ENCODE measurements around the gene LETM1. TPM values are rescaled to one million over a fixed set of nuclear protein-coding genes. Genes with fewer than 3 reads are reported as not detected.
A peak's percentile ranks its signal among the peaks of the same experiment; 100 is the strongest.

The LETM1 gene
- total and polyA plus RNA-seq, 2 of the 8 experiments (the other 6 are each of a cell fraction or from before 2014, with no cell fraction given) = 19.8 to 50.1 TPM

- TF ChIP-seq HDAC2 (IDR thresholded peaks at IDR 0.05; ENCODE audit: borderline replicate concordance in 1 of 2, low read depth in 2 of 2, low read length in 2 of 2) (no peak), SP2 (IDR thresholded peaks at IDR 0.05; ENCODE audit: low read length) (no peak), SIN3A (conservative IDR thresholded peaks at IDR 0.05 in 1 of 2, IDR thresholded peaks at IDR 0.05 in 1 of 2; ENCODE audit: low read depth in 1 of 2, low read length in 2 of 2) (peak in 1 of 2 experiments; percentile 48; a peak in 1 of 4 replicates), TAF1 (IDR thresholded peaks at IDR 0.05; ENCODE audit: low read depth, low read length) (no peak), JUN (IDR thresholded peaks at IDR 0.05; ENCODE audit: low read depth, low read length) (no peak), EGR1 (IDR thresholded peaks at IDR 0.05; ENCODE audit: borderline replicate concordance, low read depth, low read length) (no peak), BACH1 (IDR thresholded peaks at IDR 0.05; ENCODE audit: low read length) (no peak), SRF (IDR thresholded peaks at IDR 0.05; ENCODE audit: low read depth, low read length) (no peak), CHD7 (IDR thresholded peaks at IDR 0.05; ENCODE audit: insufficient replicate concordance, low read length) (no peak), MAFK (IDR thresholded peaks at IDR 0.05; ENCODE audit: low read depth, low read length) (no peak)
These were observed 61.8 kb downstream of the LETM1 start (continued) for GRCh38 chr4:1793940-1794808.
